NOMO-1 treated with DMSO at 0.1 percent for 48 hours (cell line): Measurements from ENCODE around the gene MYO7B.

ENCODE experiments used
- DNase-seq: peaks from one replicate; lab custom pipeline; 2025; ENCODE audit not compliant: unreplicated experiment; lab: John Stamatoyannopoulos, UW

Gene MYO7B

DNA sequence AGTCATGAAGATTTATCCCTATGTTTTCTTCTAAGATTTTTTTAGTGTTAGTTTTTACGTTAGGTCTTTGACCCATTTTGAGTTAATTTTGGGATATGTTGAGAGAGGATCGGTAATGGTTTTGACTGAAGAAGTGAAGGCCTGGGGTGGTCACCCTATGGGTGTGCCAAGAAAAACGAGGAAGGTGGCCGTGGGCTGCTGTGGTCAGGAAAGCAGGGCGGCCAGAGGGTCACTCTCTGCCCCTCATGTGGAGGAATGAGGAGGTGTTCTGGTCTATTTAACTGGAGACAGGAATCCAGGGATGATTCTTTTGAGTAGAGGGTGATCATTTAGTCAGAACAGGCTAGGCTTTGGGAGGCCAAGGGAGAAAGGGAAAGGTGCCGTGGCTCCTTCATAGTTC is 50.7 kb downstream of the MYO7B start:
- no peak for DNase-seq

DNA sequence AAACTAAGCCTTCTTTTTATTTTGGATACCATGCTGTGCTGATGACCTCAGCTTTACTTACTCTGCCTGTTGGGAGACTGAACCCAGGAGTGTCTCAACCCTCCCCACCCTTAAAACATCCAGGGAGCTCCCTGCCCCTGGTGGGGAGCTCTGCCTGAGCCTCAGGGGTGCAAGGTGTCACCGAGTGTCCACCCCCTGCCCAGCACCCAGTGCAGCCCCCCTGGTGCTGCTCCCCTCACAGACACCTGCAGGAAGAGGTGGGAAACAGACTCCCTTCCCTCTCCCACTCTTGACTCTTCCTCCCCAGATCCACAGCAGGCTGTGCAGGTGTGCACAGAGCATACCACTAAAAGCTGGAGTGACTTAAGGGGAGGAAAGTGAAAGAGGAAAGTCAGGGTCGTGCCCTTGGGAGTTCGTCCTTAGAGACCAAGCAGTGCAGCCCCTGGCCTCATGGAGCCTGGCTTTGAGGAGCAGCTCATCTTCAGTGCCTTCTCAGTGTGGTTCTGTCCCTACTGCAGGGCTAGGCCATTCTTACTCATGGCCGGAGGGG is 51.3 kb downstream of the MYO7B start:
- no peak for DNase-seq

GRCh38 chr2:127588241-127588640 is 52.8 kb downstream of the MYO7B start:
- DNase-seq = no peak

DNA sequence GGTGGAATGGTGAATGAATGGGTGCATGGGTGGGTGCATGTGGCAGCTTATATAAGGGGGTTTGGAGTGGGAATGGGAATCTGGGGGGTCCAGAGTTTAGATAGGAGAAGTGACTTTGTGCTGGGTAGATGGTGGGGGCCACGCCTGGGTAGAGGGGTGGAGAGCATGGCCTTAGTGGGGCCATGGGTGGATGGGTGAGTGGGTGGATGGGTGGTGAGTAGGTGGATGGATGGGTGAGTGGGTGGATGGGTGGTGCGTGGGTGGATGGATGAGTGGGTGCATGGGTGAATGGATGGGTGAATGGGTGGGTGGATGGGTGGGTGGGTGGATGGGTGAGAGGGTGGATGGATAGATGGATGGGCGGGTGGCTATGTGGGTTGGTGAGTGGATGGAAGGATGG is 53.9 kb downstream of the MYO7B start:
- DNase-seq = no peak

DNA sequence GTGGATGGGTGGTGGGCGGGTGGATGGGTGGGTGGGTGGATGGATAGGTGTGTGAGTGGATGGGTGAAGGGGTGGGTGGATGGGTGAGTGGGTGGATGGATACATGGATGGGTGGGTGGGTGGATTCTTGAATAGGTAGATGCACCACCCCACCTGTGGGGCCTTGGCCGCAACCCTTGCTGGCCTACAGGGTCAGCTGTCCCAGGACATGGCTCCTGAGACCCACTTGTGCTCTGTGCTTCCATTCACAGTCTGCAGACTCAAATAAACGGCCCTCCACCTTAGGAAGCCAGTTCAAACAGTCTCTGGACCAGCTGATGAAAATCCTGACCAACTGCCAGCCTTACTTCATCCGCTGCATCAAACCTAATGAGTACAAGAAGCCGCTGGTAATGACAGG is 54.4 kb downstream of the MYO7B start:
- no peak for DNase-seq

DNA sequence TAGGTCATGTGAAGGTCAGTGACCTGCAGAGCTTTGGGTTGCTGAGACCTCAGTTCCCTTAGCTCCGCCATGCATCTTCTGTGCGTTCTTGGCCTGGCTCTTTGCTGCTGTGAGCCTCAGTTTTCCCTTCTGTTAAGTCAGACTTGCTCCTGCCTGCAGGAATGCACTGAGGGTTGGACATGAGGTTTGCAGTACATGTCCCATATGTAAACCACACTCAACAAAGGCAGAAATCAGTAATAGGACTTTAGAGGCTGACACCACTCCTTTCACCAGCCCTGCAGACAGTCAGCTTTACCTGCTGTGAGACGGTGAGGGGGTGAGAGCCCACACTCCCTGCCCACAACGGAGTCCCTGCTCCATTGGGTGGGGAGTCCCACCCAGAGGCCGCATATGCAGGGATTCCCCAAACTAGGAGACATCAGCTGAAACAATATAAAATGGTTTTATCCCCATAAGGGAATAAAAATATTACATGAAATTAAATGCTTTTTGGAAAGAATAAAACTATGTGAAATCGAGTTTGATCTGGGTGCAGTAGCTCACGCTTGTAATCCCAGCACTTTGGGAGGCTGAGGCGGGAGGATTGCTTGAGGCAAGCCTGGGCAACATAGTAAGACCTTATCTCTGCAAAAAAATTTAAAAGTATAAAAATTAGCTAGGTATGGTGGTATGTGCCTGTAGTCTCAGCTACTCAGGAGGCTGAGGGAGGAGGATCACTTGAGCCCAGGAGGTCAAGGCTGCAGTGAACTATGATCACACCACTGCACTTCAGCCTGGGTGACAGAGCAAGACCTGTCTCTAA is 55.1 kb downstream of the MYO7B start:
- DNase-seq = no peak

- DNase-seq = peak; percentile 7
These were observed 55.9 kb downstream of the MYO7B start for GRCh38 chr2:127591221-127591923.

DNA sequence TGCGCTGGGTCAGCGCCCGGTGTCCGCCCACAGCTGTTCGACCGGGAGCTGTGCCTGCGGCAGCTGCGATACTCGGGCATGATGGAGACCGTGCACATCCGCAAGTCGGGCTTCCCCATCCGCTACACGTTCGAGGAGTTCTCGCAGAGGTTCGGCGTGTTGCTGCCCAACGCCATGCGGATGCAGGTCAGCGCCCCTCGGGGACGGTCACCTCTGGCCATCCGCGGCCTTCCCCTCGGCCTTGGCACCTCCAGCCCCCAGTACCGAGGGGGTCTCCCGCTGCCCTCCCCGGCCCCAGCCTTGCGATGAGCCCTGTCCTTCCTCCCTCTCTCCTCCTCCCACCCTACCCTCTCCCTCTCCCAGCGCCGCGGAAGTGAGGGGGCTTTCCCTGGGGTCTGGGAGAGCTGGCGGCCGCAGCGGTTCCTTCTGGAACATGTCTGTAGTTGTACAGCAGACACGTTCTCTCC is 57.3 kb downstream of the MYO7B start:
- DNase-seq = no peak

GRCh38 chr2:127593228-127594115 is 58.0 kb downstream of the MYO7B start:
- DNase-seq = no peak

GRCh38 chr2:127594116-127594591 is 58.7 kb downstream of the MYO7B start:
- no peak for DNase-seq

DNA sequence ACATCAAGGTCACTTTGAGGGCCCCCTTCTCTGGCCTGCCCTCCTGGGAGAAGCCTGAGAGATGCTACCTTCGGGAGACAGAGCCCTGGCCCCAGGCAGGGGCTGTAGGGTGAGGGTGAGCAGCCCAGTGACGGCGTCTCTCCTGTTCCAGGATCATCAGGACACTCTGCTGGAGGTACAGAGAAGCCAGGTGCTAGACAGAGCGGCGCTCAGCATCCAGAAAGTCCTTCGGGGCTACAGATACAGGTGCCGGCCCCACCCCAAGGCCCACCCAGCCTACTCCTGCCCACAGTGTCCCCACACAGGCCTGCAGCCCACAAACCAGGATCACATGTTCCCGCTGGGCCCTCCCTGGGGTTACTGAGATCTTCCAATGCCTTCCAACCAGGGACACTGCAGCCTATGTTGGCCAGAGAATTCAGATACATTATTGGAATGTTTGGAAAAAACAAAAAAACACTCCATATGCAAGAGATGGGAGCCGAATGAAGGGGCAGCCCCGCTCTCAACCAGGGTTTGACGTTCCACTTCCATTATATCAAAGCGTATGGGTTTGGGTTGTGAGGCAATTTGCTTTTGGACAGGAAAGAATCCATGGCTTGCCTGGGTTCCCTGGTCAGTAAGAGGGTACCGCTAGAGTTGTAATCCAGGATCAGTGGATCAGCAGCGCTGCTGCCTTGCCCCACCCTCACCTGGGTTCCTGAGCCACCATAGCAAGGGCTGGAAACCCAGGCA is 61.0 kb downstream of the MYO7B start:
- DNase-seq = no peak

DNA sequence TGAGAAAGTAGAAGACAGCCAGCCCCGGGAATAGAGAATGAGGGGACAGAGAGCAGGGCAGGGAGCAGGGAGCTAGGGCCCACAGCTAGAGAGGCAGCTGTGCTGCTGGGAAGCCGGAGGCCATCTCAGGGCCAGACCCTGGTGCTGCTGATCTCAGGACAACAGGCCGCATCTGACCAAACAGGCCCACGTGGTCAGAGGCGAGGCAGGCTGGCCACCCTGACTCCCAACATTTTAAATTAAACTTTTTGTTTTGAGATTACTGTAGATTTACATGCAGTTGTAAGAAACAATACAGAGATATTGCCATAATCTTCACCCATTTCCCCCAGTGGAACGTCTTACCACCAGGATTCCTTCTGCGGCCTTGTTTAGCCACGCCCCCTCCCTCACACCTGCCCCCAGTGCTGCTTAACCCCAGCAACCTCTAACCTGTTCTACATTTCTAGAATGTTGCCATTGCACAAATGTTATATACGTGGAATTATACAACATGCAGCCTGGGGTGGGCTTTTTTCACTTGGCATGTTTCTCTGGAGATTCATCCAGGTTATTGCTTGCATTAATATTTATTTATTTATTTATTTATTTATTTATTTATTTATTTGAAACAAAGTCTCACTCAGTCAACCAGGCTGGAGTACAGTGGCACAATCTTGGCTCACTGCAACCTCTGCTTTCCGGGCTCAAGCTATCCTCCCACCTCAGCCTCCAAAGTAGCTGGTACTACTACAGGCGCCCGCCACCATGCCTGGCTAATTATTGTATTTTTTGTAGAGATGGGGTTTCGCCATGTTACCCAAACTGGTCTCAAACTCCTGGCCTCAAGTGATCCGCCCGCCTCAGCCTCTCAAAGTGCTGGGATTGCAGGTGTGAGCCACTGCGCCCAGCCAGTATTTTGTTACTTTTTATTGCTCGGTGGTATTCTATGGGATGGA is 61.8 kb downstream of the MYO7B start:
- DNase-seq = no peak

DNA sequence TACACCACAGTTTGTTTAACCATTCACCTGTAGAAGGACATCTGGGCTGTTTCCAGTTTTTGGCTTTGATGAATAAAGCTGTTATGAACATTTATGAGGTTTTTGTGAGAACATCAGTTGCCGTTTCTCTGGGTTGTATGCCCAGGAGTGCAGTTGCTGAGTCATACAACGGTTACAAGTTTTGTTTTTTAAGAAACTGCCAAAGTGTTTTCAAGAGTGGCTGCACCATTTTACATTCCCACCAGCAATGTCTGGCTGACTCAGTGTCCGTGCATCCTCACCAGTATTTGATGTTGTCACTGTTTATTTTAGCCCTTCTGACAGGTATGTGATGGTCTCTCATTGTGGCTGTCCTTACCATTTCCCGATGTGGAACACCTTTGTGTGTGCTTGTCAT is 62.5 kb downstream of the MYO7B start:
- DNase-seq = no peak

DNA sequence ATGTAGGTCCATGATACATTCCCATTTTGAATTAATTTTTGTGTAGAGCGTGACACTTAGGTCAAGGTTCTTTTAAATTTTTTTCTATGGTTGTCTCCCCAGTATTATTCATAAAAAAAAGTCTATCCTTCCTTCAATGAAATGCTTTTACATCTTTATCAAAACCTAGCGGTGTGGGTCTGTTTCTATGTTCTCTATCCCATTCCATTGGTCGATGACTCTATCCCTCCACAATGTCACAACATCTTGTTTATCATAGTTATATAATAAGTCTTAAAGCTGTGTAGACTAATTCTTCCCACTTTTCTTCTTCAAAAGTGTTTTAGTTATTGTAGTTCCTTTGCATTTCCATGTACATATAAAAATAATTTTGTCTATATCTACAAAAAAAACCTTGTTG is 63.2 kb downstream of the MYO7B start:
- no peak for DNase-seq

DNA sequence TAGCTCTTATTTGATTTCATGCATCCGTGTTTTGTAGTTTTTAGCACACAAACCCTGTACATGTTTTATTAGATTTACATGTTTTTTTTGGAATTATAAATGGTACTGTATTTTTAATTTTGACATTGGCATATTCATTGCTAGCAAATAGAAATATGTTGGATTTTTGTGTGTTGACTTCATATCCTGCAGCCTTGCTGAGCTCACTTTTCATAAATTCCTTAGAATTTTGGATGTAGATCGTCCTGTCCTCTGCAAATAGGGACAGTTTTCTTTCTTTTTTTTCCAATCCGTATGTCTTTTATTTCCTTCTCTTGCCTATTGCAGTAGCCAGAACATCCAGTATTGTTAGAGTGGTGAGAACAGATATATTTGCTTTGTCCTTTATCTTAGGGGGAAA is 63.7 kb downstream of the MYO7B start:
- DNase-seq = no peak

DNA sequence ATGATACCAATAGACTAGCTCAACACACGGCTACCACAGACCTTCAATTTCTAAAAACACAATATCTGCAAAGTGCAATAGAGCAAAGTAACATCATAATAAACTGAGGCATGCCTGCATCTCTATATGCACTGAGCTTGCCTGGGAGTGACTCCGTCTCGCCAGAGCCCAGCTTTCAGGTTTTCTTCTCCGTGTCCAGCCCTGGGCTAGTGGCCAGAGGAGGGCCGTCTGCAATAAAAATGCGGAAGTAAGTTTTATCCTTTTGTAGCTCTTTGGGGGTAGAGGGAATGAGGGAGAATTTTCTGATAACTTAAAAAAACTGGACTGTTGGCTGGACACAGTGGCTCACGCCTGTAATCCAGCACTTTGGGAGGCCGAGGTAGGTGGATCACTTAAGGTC is 69.5 kb downstream of the MYO7B start:
- DNase-seq = no peak

DNA sequence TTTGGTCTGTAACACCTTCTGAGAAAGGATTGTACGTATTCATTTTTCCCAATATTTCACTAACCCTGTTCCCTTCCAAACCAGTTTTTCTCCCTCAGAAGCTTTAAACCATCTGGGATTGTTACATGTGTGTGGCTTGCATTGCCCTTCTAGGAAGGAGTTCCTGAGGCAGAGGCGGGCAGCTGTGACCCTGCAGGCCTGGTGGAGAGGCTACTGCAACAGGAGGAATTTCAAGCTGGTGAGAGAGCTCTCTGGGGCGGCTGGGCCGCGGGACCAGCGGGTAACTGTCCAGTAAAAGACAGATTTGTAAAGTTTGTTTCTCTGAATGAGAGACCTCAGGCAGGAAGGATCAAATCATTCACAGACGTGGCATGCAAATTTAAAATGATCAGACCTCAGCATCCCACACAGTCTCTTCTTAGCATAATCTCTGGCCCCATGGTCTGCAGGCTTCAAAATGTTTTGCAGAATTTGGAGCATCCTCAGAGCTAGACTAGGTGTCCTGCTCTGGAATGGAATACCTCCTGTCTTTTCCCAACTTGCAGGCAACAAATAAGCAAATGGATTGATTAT is 70.3 kb downstream of the MYO7B start:
- no peak for DNase-seq

GRCh38 chr2:127606625-127607398 is 71.3 kb downstream of the MYO7B start:
- no peak for DNase-seq
